Measurements from ENCODE around the gene BRI3BP. TPM values are rescaled to one million over a fixed set of nuclear protein-coding genes. Genes with fewer than 3 reads are reported as not detected.

BRI3BP gene
- total and polyA plus RNA-seq, 4 donors = 1.7 to 5.2 (median 3.4) TPM

GRCh38 chr12:125005652-125006051 lies 12.2 kb downstream of the BRI3BP start:
- H3K36me3 ChIP-seq (ENCODE audit: control insufficient read depth in 1 of 2, insufficient read depth in 2 of 2, low read length in 1 of 2) = no peaks in the 10 kb centered on the region
- 84 to 86% methylated on average over 14 of the region's 14 CpGs for WGBS, 2 donors
- no peaks in the 10 kb centered on the region for H3K9me3 ChIP-seq (ENCODE audit: control insufficient read depth, low read length)
- no peak overlapping the region for H3K27ac ChIP-seq (ENCODE audit: low read depth in 1 of 2, low read length in 2 of 2)
- H3K27me3 ChIP-seq (ENCODE audit: control insufficient read depth in 1 of 2, insufficient read depth in 2 of 2, low read length in 1 of 2) = no peaks in the 10 kb centered on the region
- no peaks in the 10 kb centered on the region for H3K4me1 ChIP-seq (ENCODE audit: control insufficient read depth in 1 of 2, insufficient read depth in 2 of 2, low read length in 2 of 2)
- no peak for DNase-seq
- H3K4me3 ChIP-seq (ENCODE audit: low read length in 2 of 2) = no peak overlapping the region
- intact Hi-C loops (cut with DNase I) = no loop called here
- no peak for ATAC-seq (ENCODE audit: low FRiP score)

DNA sequence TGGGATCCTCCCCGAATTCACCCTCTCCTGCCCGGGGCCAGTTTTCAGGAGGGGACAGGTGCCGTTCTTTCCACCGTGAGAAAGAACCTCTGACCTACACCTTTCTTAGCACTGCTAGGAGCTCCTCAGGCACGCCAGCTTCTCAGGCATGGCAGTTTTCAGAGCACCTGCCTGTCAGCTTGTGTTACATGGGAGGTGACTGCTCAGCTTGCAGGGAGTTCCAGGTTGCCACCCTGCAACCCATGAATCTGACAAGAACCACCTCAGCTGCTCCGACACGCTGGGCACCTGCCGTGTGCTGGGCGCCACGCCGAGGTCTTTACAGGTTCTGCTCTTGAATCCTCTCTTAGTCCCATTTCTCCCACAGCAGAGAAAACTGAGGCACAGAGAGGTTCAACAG lies 12.9 kb downstream of the BRI3BP start:
- Histone ChIP-seq H3K4me3 (ENCODE audit: low read length in 2 of 2) (no peak overlapping the region), H3K4me1 (ENCODE audit: control insufficient read depth in 1 of 2, insufficient read depth in 2 of 2, low read length in 2 of 2) (no peaks in the 10 kb centered on the region), H3K9me3 (ENCODE audit: control insufficient read depth, low read length) (no peaks in the 10 kb centered on the region), H3K27ac (ENCODE audit: low read depth in 1 of 2, low read length in 2 of 2) (no peak overlapping the region), H3K36me3 (ENCODE audit: control insufficient read depth in 1 of 2, insufficient read depth in 2 of 2, low read length in 1 of 2) (no peaks in the 10 kb centered on the region), H3K27me3 (ENCODE audit: control insufficient read depth in 1 of 2, insufficient read depth in 2 of 2, low read length in 1 of 2) (no peaks in the 10 kb centered on the region)
- intact Hi-C loops (cut with DNase I) = no loop called here
- DNase-seq (no peak), ATAC-seq (ENCODE audit: low FRiP score) (no peak)
- 93 to 94% methylated on average over 11 of the region's 11 CpGs for WGBS, 2 donors

GRCh38 chr12:125013816-125014442 lies 20.5 kb downstream of the BRI3BP start:
- intact Hi-C loops (cut with DNase I) = no loop called here
- Histone ChIP-seq H3K27ac (ENCODE audit: low read depth in 1 of 2, low read length in 2 of 2) (no peak overlapping the region), H3K27me3 (ENCODE audit: control insufficient read depth in 1 of 2, insufficient read depth in 2 of 2, low read length in 1 of 2) (no peaks in the 10 kb centered on the region), H3K4me1 (ENCODE audit: control insufficient read depth in 1 of 2, insufficient read depth in 2 of 2, low read length in 2 of 2) (no peaks in the 10 kb centered on the region), H3K4me3 (ENCODE audit: low read length in 2 of 2) (no peak overlapping the region), H3K36me3 (ENCODE audit: control insufficient read depth in 1 of 2, insufficient read depth in 2 of 2, low read length in 1 of 2) (no peaks in the 10 kb centered on the region), H3K9me3 (ENCODE audit: control insufficient read depth, low read length) (no peaks in the 10 kb centered on the region)
- DNase-seq (peak in 1 of 2 donors; percentile 22), ATAC-seq (ENCODE audit: low FRiP score) (no peak)
- WGBS, 2 donors = 84% methylated on average over 14 of the region's 14 CpGs

DNA sequence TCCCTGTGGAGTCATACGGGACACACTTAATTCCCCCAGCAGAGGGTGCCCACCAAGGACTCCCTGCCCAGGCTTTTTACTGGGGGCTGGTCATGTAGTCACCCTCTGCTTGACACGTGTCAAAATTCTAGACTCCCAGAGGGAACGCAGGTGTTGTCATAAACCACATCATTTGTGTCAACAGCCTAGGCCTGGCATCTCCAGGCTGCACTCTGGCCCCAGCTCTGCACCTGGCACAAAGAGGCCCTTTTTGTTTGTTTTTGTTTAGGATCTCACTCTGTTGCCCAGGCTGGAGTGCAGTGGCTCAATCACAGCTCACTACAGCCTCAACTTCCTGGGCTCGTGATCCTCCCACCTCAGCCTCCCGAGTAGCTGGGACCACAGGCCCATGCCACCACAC lies 21.1 kb downstream of the BRI3BP start:
- DNase-seq (peak in 1 of 2 donors; percentile 46), ATAC-seq (ENCODE audit: low FRiP score) (no peak)
- no peaks in the 10 kb centered on the region for H3K9me3 ChIP-seq (ENCODE audit: control insufficient read depth, low read length)
- no peaks in the 10 kb centered on the region for H3K27me3 ChIP-seq (ENCODE audit: control insufficient read depth in 1 of 2, insufficient read depth in 2 of 2, low read length in 1 of 2)
- H3K4me3 ChIP-seq (ENCODE audit: low read length in 2 of 2) = no peak overlapping the region
- 95 to 96% methylated on average over 5 of the region's 5 CpGs for WGBS, 2 donors
- no peak overlapping the region for H3K27ac ChIP-seq (ENCODE audit: low read depth in 1 of 2, low read length in 2 of 2)
- H3K4me1 ChIP-seq (ENCODE audit: control insufficient read depth in 1 of 2, insufficient read depth in 2 of 2, low read length in 2 of 2) = no peaks in the 10 kb centered on the region
- H3K36me3 ChIP-seq (ENCODE audit: control insufficient read depth in 1 of 2, insufficient read depth in 2 of 2, low read length in 1 of 2) = no peaks in the 10 kb centered on the region
- intact Hi-C loops (cut with DNase I) = no loop called here

DNA sequence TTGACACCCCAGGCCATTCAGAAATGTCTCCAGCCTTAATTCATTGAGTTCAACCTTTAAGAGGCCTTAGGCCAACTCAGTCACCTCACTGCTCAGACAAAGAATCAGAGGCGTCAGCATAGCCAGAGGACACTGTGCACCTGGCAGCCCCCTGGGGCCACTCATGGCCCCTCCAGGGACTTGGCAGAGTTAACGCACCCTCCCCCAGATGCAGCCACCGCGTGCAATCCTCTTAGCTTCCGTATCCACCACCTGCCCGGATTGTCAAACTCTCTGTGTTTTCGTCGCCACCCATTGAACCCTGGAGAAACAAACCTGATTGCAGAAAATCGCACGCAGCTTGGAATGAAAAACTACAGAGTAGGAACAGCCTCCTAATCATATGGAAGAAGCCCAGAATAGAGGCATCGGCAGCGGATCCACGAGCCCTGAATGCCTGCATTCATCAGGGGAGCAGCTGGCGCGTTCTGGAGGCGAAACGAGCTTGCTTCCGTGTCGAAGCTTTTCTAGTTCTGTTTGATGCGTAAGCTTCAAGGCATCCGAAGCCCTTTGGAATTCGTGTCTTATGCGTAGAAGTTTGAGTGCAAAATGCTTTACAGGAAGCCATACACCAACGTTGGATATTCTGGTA lies 22.4 kb downstream of the BRI3BP start:
- intact Hi-C loops (cut with DNase I) = no loop called here

DNA sequence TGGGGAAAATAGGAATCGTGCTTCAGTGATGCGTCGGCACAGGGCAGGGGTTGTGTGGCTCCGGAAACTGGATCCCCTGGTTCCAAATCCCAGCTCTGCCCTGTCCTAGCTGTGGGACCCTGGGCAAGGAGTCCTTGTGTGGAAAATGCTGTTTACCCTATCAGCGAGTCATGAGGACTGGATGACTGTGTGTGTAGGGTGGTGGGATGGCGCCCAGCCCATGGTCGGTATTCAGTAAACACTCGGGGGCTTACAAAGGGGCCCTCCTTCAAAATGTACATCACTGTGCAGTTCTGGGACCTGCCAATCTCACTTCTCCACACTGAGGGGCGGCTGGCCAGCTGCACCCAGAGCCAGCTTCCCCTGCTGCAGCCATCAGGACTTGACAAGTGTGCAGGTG lies 24.4 kb downstream of the BRI3BP start:
- Histone ChIP-seq H3K36me3 (ENCODE audit: control insufficient read depth in 1 of 2, insufficient read depth in 2 of 2, low read length in 1 of 2) (no peaks in the 10 kb centered on the region), H3K9me3 (ENCODE audit: control insufficient read depth, low read length) (no peaks in the 10 kb centered on the region), H3K4me1 (ENCODE audit: control insufficient read depth in 1 of 2, insufficient read depth in 2 of 2, low read length in 2 of 2) (no peaks in the 10 kb centered on the region), H3K27me3 (ENCODE audit: control insufficient read depth in 1 of 2, insufficient read depth in 2 of 2, low read length in 1 of 2) (no peaks in the 10 kb centered on the region), H3K27ac (ENCODE audit: low read depth in 1 of 2, low read length in 2 of 2) (no peak overlapping the region), H3K4me3 (ENCODE audit: low read length in 2 of 2) (no peak overlapping the region)
- intact Hi-C loops (cut with DNase I) = no loop called here
- ATAC-seq (ENCODE audit: low FRiP score) (no peak), DNase-seq (peak in 1 of 2 donors; percentile 31)
- WGBS, 2 donors = 91 to 96% methylated on average over 9 of the region's 9 CpGs

More for the DNA sequence above, 22.4 kb downstream of the BRI3BP start:
- Histone ChIP-seq H3K9me3 (ENCODE audit: control insufficient read depth, low read length) (no peaks in the 10 kb centered on the region), H3K27ac (ENCODE audit: low read depth in 1 of 2, low read length in 2 of 2) (no peak overlapping the region), H3K36me3 (ENCODE audit: control insufficient read depth in 1 of 2, insufficient read depth in 2 of 2, low read length in 1 of 2) (no peaks in the 10 kb centered on the region), H3K27me3 (ENCODE audit: control insufficient read depth in 1 of 2, insufficient read depth in 2 of 2, low read length in 1 of 2) (no peaks in the 10 kb centered on the region), H3K4me1 (ENCODE audit: control insufficient read depth in 1 of 2, insufficient read depth in 2 of 2, low read length in 2 of 2) (no peaks in the 10 kb centered on the region), H3K4me3 (ENCODE audit: low read length in 2 of 2) (no peak overlapping the region)
- DNase-seq (peak; percentile 15 to 35), ATAC-seq (ENCODE audit: low FRiP score) (no peak)
- 92 to 93% methylated on average over 24 of the region's 24 CpGs for WGBS, 2 donors

DNA sequence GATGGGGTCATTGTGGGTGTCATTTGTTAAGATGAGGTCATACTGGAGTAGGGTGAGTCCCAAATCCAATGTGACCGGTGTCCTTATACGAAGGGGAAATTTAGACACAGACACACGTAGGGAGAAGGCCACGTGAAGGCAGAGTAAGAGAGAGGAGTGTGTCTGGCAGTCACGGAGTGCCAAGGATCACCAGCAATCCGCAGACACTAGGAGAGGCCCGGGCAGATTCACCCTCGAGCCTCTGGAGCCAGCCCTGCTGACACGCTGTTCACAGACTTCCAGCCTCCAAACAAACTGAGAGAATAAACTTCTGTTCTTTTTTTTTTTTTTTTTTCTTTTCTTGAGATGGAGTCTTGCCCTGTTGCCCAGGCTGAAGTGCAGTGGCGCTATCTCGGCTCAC lies 24.9 kb downstream of the BRI3BP start:
- 94 to 96% methylated on average over 11 of the region's 11 CpGs for WGBS, 2 donors
- no peaks in the 10 kb centered on the region for H3K4me1 ChIP-seq (ENCODE audit: control insufficient read depth in 1 of 2, insufficient read depth in 2 of 2, low read length in 2 of 2)
- ATAC-seq (ENCODE audit: low FRiP score) = no peak
- H3K27ac ChIP-seq (ENCODE audit: low read depth in 1 of 2, low read length in 2 of 2) = no peak overlapping the region
- H3K36me3 ChIP-seq (ENCODE audit: control insufficient read depth in 1 of 2, insufficient read depth in 2 of 2, low read length in 1 of 2) = no peaks in the 10 kb centered on the region
- intact Hi-C loops (cut with DNase I) = no loop called here
- H3K27me3 ChIP-seq (ENCODE audit: control insufficient read depth in 1 of 2, insufficient read depth in 2 of 2, low read length in 1 of 2) = no peaks in the 10 kb centered on the region
- peak in 1 of 2 donors; percentile 33 for DNase-seq
- H3K9me3 ChIP-seq (ENCODE audit: control insufficient read depth, low read length) = no peaks in the 10 kb centered on the region
- H3K4me3 ChIP-seq (ENCODE audit: low read length in 2 of 2) = no peak overlapping the region

DNA sequence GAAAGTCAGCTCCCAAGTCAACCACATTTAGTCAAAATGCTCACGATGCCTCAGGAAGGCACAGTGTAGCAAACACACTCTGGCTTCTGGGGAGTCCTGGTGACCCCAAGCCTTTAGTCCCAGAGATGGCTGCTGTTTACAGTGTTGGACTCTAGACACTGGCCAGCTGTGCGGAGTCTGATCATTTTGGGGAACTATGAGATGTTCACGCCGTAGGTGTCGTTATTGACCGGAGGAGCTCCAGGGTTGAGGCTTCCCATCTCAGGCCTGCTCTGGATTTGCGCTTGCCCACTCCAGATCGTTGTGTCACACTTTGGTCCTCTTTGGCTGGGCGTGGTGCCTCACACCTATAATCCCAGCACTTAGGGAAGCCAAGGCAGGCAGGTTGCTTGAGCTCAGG lies 27.7 kb downstream of the BRI3BP start:
- H3K27ac ChIP-seq (ENCODE audit: low read depth in 1 of 2, low read length in 2 of 2) = no peak overlapping the region
- no peaks in the 10 kb centered on the region for H3K4me1 ChIP-seq (ENCODE audit: control insufficient read depth in 1 of 2, insufficient read depth in 2 of 2, low read length in 2 of 2)
- intact Hi-C loops (cut with DNase I) = no loop called here
- H3K9me3 ChIP-seq (ENCODE audit: control insufficient read depth, low read length) = no peaks in the 10 kb centered on the region
- no peak overlapping the region for H3K4me3 ChIP-seq (ENCODE audit: low read length in 2 of 2)
- H3K36me3 ChIP-seq (ENCODE audit: control insufficient read depth in 1 of 2, insufficient read depth in 2 of 2, low read length in 1 of 2) = no peaks in the 10 kb centered on the region
- ATAC-seq (ENCODE audit: low FRiP score) = no peak
- peak in 1 of 2 donors; percentile 47 for DNase-seq
- H3K27me3 ChIP-seq (ENCODE audit: control insufficient read depth in 1 of 2, insufficient read depth in 2 of 2, low read length in 1 of 2) = no peaks in the 10 kb centered on the region
- 95 to 96% methylated on average over 9 of the region's 9 CpGs for WGBS, 2 donors

- Histone ChIP-seq H3K4me3 (ENCODE audit: low read length in 2 of 2) (no peak overlapping the region), H3K4me1 (ENCODE audit: control insufficient read depth in 1 of 2, insufficient read depth in 2 of 2, low read length in 2 of 2) (no peaks in the 10 kb centered on the region), H3K27ac (ENCODE audit: low read depth in 1 of 2, low read length in 2 of 2) (no peak overlapping the region), H3K36me3 (ENCODE audit: control insufficient read depth in 1 of 2, insufficient read depth in 2 of 2, low read length in 1 of 2) (no peaks in the 10 kb centered on the region), H3K27me3 (ENCODE audit: control insufficient read depth in 1 of 2, insufficient read depth in 2 of 2, low read length in 1 of 2) (no peaks in the 10 kb centered on the region), H3K9me3 (ENCODE audit: control insufficient read depth, low read length) (no peaks in the 10 kb centered on the region)
- ATAC-seq (ENCODE audit: low FRiP score) (no peak), DNase-seq (peak in 1 of 2 donors; percentile 3)
- intact Hi-C loops (cut with DNase I) = no loop called here
- 86 to 87% methylated on average over 5 of the region's 5 CpGs for WGBS, 2 donors
These were observed 28.3 kb downstream of the BRI3BP start for GRCh38 chr12:125021771-125022170.

Data from aorta (tissue), 5 donors.